GM19023 (cell line): ENCODE measurements around the gene DLG2.
"Not testable (repeated sequence)": the region's sequence is repeated elsewhere in the genome, so short reads cannot be mapped to it uniquely, and the experiment has no call there.

Source experiments
- ATAC-seq: cut with Tn5 transposase; IDR thresholded peaks from one replicate; pipeline ENCODE4 v1.9.1; 2021; ENCODE audit warnings: mild to moderate bottlenecking, moderate library complexity; ENCODE audit not compliant: unreplicated experiment

Gene DLG2

DNA sequence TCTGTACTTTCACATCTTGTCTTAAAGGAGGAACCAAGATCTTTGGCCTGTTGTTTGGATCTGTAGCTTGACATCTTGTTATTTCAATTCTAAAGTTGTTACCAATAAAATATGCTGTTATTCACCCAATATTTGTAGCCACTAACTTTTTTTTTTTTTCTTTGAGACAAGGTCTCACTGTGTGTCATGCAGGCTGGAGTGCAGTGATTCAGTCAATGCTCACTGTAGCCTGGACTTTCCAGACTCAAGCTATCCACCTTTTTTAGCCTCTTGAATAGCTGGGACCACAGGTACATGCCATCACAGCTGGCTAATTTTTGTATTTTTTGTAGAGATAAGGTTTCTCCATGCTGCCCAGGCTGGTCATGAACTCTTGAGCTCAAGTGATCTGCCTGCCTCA is 769.4 kb downstream of the DLG2 start:
- no peak for ATAC-seq

DNA sequence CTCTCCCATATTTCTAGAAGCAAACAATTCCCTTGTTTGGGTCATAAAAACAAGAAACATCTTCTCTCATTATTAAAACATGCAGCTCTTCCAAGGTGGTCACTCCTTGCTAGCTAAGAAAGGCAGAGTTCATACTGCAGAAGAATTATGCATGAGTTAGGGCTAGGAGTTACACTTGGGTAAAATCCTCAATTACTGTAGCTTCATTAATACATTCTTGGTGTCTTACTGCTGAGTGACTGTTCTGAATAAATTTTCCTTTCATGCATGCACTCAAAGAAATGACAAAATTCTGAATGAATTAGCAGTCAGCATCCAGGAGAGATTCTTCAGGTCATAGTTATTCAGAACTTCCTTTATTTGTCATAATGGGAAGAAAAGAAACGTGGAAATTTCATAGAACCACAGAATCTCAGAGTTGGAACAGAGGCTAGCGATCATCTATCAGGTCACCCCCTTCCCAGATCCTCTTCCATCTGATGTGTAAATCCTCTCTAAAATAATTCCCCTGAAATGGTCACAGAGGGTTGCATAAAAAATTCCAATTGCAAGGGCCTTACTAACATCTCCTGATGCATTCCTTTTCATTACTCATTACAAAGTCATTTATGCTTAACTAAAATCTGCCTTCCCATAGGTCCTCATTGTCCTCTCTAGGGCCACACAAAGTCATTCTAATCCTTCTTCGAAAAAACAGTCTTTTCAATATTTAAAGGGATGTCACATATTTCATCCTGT is 771.5 kb downstream of the DLG2 start:
- no peak for ATAC-seq

DNA sequence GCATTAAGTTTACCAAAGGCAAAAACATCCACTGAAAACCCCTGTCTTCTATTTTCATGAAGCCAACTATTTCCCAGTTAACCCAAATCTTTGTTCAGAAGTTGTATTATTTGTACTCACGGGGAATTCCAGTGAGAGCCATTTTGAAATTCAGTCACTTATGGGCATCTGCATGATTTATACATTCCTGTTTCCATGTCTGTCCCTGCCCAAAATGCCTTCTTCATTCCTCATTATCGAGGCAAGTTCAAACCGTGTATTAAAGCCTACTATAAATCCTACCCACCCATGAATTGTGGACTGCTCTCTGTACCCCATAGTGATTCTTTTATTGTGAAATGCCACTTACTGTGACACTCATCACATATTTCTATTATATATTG is 772.7 kb downstream of the DLG2 start:
- no peak for ATAC-seq

DNA sequence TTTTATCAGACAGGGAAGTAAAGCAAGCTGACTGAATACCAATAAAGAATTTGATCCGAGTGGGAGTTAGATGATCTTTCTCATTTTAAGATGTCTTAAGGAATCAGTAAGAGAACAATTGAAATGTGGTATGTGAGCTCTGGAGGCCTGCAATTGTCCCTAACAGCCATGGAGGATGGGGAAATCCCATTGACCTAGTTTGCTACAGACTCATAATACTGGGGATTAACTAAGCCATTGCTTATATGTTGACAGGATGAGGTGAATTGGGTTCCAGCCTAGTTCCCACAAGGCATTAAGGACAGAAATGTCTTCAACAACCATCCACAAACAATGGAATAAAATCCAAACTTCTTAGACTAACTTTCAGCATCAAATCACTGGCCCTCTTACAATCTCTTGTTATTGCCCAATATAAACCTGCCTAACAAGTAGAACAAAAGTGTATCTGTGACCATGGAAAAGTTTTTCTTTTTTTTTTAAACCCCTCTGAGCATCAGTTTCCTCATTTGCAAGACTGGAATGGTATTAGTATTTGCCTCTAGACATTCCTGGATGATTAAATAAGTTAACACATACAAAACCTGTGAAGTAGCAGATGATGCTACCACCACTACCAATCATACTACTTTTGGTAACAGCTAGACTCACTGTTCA is 773.2 kb downstream of the DLG2 start:
- ATAC-seq, result no peak

DNA sequence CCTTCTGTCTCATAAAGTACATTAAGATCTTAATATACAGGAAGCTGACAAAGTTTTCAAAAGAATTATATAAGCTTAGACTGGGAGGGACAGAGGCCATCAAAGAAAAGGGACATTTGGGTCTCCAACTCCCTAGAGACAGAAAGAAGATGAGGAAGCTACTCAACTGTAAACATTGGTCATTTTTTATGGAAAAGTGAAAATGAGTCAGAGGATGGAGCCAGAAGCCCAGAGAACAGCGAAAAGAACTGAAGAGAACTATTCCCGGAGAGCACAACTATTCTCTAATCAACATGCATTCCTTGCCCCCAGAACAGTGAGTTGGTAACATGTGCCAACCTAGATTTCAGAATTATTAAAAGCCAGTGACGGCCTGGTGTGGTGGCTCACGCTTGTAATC is 779.3 kb downstream of the DLG2 start:
- ATAC-seq, result no peak

DNA sequence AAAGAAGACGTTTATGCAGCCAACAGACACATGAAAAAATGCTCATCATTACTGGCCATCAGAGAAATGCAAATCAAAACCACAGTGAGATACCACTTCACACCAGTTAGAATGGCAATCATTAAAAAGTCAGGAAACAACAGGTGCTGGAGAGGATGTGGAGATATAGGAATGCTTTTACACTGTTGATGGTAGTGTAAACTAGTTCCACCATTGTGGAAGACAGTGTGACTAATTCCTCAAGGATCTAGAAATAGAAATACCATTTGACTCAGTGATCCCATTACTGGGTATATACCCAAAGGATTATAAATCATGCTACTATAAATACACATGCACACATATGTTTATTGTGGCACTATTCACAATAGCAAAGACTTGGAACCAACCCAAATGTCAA is 786.9 kb downstream of the DLG2 start:
- ATAC-seq, result not testable (repeated sequence)

DNA sequence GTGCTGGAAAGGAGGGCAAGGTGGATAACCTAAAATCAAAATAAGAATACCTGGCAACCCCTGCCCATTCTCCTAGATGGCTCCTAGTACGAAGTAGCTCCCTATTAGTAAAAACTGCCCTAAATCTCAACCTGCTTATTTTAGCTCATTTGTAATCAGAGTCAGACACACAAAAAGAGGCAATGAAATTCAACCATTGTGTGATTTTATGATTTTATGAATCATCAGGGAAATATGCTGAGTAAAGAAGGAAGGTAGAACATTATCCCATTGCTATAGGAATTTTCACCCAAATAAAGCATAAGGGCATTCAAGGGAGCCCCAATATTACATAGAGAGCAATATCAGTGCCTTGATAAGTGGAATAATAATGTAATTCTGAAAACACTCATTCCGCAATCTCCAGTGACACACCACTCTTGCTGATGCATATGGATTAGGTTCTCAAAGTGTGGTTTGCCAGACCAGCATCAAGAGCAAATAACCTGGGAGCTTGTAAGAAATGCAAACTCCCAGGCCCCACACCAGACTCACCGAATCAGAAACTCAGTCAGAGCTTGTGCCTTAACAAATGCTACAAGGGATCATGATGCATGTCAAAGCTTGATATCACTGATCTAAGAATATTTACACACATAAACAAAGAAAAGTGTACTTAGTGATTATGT is 789.6 kb downstream of the DLG2 start:
- ATAC-seq, result no peak

DNA sequence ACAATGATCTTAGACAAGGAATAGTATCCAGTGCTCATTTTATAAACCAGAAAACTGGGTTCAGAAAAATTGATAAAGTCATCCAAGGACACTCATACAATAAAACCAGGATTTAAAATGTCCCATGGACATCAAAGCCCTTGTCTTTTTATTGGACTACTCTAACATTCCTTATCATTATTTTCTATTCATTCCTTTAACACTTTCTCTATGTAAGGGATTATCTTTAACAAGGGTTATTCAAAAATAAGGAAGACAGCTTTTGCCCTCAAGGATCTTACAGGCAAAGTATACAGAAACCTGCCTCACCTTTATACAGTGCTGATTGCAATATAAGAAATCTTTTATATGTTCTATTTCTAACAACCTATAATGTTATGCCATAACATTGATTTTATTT is 790.8 kb downstream of the DLG2 start:
- ATAC-seq, result no peak

DNA sequence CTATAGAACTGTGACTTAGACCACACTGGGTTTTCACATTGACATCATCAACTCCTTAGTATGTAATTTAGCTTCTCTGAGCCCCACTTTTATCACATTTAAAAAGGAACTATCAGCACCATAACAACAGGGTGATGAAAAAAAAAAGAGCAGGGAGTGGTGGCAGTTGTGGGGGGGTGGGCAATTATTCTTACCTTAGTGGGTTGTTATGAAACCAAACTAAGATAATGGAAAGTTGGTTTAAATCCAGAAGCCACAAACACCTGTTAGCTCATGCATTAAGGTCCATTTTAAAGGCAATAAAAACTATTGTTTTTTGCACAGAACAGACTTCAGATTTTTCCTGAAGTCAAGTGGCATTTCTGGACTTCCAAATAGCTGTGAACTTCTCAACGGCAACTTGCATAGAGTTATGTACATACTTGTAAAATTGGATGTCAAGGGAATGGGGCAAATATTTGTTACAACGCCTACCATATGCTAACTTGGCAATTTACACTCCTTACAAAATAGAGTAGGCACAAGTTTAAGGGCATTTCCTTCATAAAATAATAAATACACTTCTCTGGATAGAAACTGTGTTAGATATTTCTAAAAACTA is 793.6 kb downstream of the DLG2 start:
- ATAC-seq, result no peak

DNA sequence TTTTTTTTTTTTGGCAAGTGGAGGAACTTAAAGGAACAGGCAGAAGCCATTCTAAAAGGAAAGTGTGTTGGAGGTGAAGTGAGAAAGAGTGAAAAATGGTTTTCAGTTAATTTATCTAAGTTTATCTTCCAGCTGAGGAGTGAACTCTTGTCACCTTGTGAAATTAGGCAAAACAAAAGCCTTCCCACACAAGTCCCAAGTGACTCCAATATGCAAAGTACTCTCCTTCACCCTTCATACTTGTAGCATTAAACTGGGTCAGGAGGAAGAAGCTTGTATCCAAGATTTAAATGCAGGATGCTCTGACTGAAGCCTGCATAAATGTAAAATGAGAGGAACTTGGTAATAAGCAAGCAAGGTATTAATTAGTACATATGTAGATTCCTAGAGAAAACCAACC is 796.8 kb downstream of the DLG2 start:
- no peak for ATAC-seq

DNA sequence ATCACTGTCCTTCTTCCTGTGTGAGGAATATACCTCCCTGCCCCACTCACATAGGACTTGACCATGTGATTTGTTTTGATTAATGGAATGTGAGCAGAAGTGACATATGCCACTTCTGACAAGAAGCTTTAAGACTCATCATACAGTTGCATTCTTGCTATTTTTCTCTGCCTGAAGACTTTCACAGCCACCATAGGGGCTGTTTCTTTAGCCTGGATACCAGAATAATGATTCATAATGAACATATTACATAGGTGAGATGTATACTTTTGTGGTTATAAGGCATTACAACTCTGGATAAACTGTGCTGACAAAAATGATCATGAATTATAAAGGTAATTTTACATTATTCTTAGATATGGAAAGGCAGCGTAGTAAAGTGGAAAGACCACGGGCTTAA is 798.0 kb downstream of the DLG2 start:
- no peak for ATAC-seq

DNA sequence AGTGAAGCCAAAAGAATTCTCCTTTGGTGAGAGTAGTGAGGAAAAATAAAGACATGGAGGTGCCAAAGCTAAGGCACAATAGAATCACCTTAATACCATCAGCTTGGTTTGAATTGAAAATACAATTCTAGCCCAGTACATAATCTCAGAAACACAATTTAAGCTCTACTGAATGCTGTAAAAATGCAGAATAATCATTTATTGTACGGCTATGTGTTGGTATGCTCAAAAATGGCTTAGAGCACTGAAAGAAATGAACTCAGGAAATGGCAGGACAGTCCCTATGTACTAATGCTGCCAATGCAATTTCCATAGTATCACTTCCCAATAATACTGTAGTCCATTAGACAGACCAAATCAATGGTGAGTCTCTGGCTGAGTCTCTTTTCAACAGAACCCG is 798.5 kb downstream of the DLG2 start:
- ATAC-seq, result no peak

DNA sequence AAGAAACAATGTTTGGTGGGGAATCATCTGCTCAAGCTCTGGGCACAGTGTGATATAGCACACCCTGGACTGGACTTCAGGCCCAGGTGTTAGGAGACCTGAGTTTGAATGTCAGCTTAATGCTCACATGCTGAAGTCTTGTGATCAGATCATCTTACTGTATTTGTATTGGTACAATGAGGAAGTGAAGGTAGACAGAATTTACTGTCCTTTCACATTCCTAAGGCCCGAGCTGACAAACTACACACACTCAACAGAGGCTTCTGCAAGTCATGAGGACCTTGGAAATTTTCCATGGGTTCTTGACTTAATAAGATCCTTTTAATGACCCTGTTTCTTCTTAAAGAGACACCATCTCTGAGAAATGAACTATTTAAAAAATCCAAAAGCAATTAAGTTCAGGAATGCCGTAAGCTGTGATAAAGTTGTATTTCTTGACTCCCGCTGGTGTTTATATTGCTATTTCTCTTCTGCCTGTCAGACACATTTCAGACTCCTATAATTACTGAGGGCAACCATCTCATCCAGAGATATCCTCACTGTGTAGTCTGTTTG is 802.0 kb downstream of the DLG2 start:
- ATAC-seq, result no peak

DNA sequence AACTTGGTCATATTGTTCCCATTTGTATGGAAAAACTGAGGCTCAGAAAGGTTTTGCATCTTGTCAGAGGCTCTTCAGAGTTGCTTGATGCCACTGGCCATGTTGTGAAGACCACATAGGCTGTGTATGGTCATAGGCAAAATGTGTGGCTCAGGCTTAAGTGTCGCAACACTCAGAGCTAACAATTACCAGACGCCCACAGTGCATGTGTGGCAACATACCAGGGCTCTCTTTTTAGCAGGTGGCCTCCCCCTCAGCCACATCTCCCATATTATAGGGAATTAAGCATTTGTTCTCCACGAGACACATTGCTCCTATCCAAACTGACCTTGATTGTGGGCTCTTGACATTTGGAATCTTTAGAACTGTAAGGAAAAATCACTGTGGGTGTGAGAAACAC is 802.5 kb downstream of the DLG2 start:
- no peak for ATAC-seq

DNA sequence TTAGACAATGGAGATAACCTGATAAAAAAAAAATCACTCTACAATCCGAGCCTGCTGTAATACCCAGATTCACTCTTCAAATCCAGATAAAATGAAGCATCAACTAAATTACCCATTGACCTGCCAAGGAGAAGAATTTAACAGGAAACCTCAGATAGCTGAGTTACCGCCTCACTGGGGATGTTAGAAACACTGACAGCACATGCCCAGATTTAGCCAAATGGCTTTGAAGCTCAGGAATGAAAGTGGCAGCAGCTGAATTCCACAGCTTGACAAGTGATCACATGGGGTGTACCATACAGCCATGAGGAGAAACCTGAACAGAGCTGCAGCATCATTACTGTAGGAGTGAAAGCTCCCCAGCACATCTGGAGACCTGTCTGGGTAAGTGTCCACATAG is 807.6 kb downstream of the DLG2 start:
- ATAC-seq, result no peak

DNA sequence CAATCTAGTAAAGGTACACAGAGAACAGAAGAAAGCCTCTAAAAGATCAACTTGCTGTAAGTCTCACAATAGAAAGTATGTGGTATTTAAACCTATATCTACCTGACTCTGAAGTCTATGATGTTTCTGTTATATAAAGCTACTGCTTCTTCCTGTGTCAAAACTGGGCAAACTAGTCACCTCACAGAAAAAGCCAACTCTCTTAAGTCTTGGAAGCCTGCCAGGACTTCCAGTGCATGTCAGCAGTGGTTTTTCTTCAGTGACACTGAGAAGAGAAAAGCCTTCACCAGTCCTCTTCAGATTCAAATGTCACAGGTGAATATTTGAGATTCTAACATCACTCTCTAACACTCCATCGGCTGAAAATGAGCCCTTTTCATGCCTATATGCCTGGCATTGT is 808.0 kb downstream of the DLG2 start:
- no peak for ATAC-seq

DNA sequence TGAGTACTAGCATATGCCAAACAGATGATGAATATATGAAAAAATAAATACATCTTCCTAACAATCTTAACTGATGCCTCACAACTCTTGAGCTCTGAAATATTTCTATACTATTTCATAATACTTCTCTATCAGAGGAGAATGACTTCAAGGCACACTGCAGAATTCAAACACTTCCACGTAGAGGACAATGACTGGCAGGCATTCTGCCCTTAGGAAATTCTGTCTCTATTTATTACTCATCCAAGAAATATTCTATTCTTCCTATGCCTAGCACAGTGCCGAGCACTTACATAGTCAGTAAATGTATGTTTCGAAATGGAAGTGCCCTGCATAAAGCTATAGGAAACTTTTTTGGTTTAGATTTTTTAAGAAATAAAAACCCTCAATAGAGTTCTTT is 809.1 kb downstream of the DLG2 start:
- ATAC-seq, result no peak

DNA sequence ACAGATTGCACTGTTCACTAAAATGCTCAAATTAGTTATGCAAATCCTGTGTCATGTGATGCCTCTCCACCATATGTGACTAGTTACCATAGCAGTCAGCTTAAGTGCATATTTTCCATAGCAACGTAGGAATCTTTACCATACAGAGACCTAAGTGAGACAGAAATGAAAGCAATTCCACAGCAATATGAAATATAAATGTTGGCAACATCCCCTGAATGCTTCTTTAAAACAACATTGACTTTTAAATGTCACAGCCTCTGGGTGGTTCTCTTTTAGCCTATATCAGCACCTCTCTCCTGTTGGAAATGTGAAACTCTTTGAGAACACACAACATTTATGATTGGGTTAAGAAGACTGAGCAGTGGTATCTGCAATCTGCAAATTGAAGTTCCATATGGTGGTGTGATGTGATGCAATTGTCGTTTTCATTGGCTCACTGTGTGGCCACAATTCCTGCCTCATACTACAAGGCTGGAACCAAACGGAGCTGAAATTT is 814.6 kb downstream of the DLG2 start:
- no peak for ATAC-seq

DNA sequence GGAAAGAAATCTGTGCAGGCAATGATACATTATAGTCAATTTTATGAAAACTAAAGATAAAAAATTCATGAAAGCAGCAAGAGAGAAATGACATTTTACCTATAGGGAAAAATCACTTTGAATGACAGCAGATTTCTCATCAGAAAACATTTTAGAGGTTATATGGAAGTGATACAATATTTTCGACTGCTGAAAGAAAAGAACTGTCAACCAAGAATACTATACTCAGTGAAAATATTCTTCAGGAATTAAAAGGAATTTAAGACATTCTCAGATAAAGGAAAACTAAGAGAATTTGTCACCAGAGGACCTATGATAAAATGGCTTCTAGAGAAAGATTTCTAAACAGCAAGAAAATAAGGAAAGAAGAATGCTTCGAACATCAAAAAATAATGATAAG is 820.8 kb downstream of the DLG2 start:
- ATAC-seq, result no peak

DNA sequence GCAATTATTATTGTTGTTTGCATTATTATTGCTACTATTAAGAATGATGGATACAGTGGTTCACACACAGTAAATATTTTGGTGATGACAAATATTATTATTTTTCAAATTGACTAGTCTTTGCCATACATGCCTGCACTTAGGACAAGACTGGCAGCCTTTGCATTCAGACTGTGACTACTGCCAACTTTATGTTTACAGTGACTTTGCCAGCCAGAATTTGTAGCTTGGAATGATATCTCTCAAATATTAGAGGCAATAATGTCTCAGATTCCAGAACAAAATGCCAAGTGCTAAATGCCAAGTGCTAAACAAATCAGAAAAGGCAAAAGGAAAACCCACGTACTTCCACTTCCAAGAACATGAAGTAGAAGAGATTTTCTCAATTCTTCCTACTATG is 823.1 kb downstream of the DLG2 start:
- ATAC-seq, result no peak

DNA sequence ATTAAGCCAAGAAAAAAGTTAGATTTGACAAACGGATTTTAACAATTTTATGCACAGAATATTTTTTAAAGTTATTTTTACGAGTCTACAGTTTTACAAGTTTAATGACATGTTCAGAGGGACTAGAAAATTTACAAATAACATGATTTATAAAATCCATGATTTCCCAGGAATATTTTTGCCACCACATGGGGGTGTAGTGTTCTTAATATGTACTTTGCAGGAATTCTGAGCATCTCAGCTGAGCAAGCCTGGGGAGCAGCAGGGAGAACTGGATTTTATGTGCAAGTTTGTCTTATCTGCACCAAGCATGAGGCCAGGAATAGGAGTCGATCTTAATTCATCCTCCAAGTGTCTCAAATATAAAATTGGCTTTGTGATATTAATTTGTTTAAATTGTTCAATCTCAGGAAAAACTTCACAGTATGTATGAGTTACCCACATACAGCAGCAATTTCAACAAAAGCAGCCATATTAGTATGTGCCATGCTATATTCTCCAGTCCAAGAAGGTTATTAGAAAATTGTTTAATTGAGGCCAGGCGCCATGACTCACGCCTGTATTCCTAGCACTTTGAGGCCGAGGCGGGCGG is 826.3 kb downstream of the DLG2 start:
- ATAC-seq, result no peak
